Vagina (tissue), 2 donors: Measurements from ENCODE around the gene FAM76A. TPM values are rescaled to one million over a fixed set of nuclear protein-coding genes. Genes with fewer than 3 reads are reported as not detected.
"Not testable (repeated sequence)": the region's sequence is repeated elsewhere in the genome, so short reads cannot be mapped to it uniquely, and the experiment has no call there.

Experiments
- DNase-seq, 2 donors: peaks; one replicate each; pipeline ENCODE4 v3.0.0-alpha.2; 2017; ENCODE audit errors: extremely low spot score in 2 of 2
- H3K27ac ChIP-seq: fragments of 200-600 bp; sonication (generic); one replicate; pipeline ENCODE4 v1.5.1; 2019
- H3K27me3 ChIP-seq: fragments of 200-600 bp; sonication (generic); one replicate; pipeline ENCODE4 v1.5.1; 2019
- H3K36me3 ChIP-seq, 2 donors: fragments of 200-600 bp; sonication (generic); one replicate each; pipeline ENCODE4 v1.5.1; 2017 to 2019
- H3K4me1 ChIP-seq: fragments of 200-600 bp; sonication (generic); one replicate; pipeline ENCODE4 v1.5.1; 2019
- H3K4me3 ChIP-seq, 2 donors: fragments of 200-600 bp; sonication (generic); 1 replicate in 1 of 2; 2 replicates in 1 of 2; pipeline ENCODE4 v1.5.1; 2016 to 2019
- H3K9me3 ChIP-seq: fragments of 200-600 bp; sonication (generic); one replicate; pipeline ENCODE4 v1.5.1; 2019
- POLR2A ChIP-seq, 2 donors: fragments of 450-650 bp; IDR thresholded peaks; one replicate each; pipeline ENCODE4 v1.6.1; 2017; ENCODE audit warnings: antibody characterized with exemption in 2 of 2, mild to moderate bottlenecking in 2 of 2, moderate library complexity in 2 of 2
- POLR2AphosphoS5 ChIP-seq, 2 donors: sonication (generic); formaldehyde crosslinking; IDR thresholded peaks; one replicate each; pipeline ENCODE4 v1.9.0; 2017; ENCODE audit warnings: antibody characterized with exemption in 2 of 2, mild to moderate bottlenecking in 2 of 2, low read depth in 1 of 2; ENCODE audit not compliant: insufficient read depth in 1 of 2
- intact Hi-C: fragments of 100-400 bp; cut with DNase I; formaldehyde crosslinking; loops from one replicate; pipeline ENCODE4 v1.15.1; 2023
- total RNA-seq: library from RNA; depleted of rRNA; stranded (reverse); fragments of >200 nt; gene quantifications from one replicate; pipeline ENCODE4 v1.2.3, GENCODE V29; 2016
- TF ChIP-seq, protein P1 (sequence below), 3 experiments: fragments of 450-650 bp in 2 of 3; fragments of 200-600 bp in 1 of 3; sonication (generic) in 1 of 3; IDR thresholded peaks; one replicate each; pipeline ENCODE4 v1.5.1; 2017 to 2019; ENCODE audit warnings: antibody characterized with exemption in 3 of 3, mild to moderate bottlenecking in 2 of 3, moderate library complexity in 2 of 3

Gene FAM76A
- total RNA-seq, 1 donor from 2014 or later: 16.7 TPM

DNA sequence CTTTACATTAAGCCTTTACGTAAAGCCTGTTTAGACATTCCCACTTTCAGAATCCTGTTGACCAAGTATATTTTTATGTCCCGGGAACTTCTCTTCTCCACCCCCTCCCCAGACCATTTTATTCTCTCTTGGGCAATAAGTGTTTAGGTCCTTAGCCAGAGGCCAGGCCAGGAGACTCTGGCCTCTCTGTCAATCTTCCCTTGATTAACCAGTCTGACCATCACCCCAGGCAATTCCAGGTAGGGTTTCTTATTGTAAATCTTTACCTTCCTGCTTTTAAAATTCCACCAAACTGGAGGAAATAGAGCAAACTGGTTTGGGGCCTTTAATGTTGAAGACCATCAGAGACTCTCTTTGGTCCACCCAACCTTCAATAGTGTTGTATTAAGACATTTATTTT, 41.6 kb upstream of the FAM76A start:
- TF ChIP-seq POLR2A (IDR thresholded peaks at IDR 0.05) (no peak), POLR2AphosphoS5 (IDR thresholded peaks at IDR 0.05; ENCODE audit: insufficient read depth in 1 of 2, low read depth in 1 of 2) (no peak)
- TF ChIP-seq, protein P1, sequence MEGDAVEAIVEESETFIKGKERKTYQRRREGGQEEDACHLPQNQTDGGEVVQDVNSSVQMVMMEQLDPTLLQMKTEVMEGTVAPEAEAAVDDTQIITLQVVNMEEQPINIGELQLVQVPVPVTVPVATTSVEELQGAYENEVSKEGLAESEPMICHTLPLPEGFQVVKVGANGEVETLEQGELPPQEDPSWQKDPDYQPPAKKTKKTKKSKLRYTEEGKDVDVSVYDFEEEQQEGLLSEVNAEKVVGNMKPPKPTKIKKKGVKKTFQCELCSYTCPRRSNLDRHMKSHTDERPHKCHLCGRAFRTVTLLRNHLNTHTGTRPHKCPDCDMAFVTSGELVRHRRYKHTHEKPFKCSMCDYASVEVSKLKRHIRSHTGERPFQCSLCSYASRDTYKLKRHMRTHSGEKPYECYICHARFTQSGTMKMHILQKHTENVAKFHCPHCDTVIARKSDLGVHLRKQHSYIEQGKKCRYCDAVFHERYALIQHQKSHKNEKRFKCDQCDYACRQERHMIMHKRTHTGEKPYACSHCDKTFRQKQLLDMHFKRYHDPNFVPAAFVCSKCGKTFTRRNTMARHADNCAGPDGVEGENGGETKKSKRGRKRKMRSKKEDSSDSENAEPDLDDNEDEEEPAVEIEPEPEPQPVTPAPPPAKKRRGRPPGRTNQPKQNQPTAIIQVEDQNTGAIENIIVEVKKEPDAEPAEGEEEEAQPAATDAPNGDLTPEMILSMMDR (IDR thresholded peaks at IDR 0.05): no peak
- H3K4me1 ChIP-seq: no peaks in the 10 kb centered on the region
- no peak overlapping the region for H3K4me3 ChIP-seq
- no peaks in the 10 kb centered on the region for H3K27me3 ChIP-seq
- DNase-seq: no peak
- H3K36me3 ChIP-seq: no peaks in the 10 kb centered on the region
- intact Hi-C loops: no loop called here
- H3K27ac ChIP-seq: no peak overlapping the region
- peaks cover 5% of the 10 kb centered on the region for H3K9me3 ChIP-seq

- Histone ChIP-seq H3K36me3 (no peaks in the 10 kb centered on the region), H3K9me3 (peaks cover 3% of the 10 kb centered on the region), H3K27ac (no peak overlapping the region), H3K4me3 (no peak overlapping the region), H3K4me1 (no peaks in the 10 kb centered on the region), H3K27me3 (no peaks in the 10 kb centered on the region)
- DNase-seq: no peak
- TF ChIP-seq POLR2AphosphoS5 (IDR thresholded peaks at IDR 0.05; ENCODE audit: insufficient read depth in 1 of 2, low read depth in 1 of 2): no peak
- TF ChIP-seq, protein P1 (IDR thresholded peaks at IDR 0.05): no peak
- intact Hi-C loops: no loop called here
Observed at GRCh38 chr1:27686223-27686990, 39.4 kb upstream of the FAM76A start.

DNA sequence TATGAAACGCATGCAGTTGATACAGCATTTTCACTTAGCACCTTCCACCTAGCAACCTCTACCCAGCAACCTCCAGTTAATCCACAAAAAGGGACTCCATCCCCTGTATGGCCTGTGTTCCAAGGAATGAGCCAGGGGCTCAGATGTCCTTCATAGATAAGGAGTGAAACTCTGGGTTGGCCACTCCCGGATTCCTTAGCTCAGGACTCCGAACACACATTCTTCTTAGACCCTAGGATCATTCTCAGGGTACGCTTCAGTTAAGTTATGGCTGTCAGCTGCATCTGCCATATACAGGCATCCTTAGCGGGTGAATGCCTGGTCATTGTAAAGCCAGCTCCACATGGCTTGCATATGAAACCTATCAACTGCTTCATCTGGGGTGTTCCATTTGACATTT, 37.9 kb upstream of the FAM76A start:
- intact Hi-C loops: no loop called here
- H3K27me3 ChIP-seq: no peaks in the 10 kb centered on the region
- TF ChIP-seq POLR2A (IDR thresholded peaks at IDR 0.05) (no peak), POLR2AphosphoS5 (IDR thresholded peaks at IDR 0.05; ENCODE audit: insufficient read depth in 1 of 2, low read depth in 1 of 2) (no peak)
- TF ChIP-seq, protein P1 (IDR thresholded peaks at IDR 0.05): no peak
- H3K4me3 ChIP-seq: no peak overlapping the region
- no peaks in the 10 kb centered on the region for H3K36me3 ChIP-seq
- H3K4me1 ChIP-seq: no peaks in the 10 kb centered on the region
- H3K27ac ChIP-seq: no peak overlapping the region
- no peaks in the 10 kb centered on the region for H3K9me3 ChIP-seq
- DNase-seq: no peak

DNA sequence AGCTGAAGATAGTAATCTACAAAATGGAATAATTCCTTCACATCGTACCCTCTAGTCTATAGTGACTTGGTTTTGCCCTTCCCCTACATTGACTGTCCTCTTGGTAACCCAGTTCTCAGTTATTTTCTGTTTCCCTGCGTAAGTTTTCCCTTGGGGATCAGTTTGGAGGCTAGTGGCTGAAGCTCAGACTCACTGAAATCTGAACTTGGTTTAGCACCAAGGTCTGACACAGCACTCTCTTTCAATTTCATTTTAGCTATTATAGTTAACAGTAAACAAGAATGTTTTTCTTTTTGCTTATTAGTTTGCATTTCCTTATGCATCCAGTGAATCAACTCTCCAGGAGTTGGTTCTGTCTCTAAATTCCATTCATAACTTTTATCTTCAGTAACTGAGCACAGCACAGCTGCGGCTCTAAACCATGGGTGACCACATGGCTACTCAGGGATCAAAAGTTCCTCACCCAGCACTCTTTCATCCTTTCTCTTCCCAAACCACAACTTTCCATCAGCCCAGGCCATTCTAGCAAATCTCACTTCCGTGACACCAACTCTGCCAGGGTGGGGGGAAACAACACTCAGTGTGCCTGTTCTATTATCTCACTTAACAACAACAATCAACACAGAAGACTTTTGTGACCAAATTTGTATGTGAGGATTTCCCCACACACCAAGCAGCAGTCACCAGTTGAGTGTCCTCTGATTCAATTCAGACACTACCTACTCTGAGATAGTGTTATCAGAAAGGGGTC, 36.2 kb upstream of the FAM76A start:
- intact Hi-C loops: no loop called here
- TF ChIP-seq POLR2AphosphoS5 (IDR thresholded peaks at IDR 0.05; ENCODE audit: insufficient read depth in 1 of 2, low read depth in 1 of 2): no peak
- TF ChIP-seq POLR2A (IDR thresholded peaks at IDR 0.05): no peak
- TF ChIP-seq, protein P1 (IDR thresholded peaks at IDR 0.05): no peak
- no peak overlapping the region for H3K27ac ChIP-seq

DNA sequence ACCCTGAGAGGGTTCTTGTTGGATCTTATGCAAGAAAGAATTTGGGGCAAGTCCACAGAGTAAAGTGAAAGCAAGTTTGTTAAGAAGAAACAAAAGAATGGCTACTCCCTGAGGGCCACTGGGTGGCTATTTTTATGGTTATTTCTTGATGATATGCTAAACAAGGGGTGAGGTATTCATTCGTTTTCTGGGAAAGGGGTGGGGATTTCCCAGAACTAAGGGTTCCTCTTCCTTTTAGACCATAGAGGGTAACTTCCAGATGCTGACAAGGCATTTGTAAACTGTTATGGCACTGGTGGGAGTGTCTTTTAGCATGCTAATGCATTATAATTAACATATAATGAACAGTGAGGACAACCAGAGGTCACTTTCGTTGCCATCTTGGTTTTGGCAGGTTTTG, 35.6 kb upstream of the FAM76A start:
- Histone ChIP-seq H3K4me3 (no peak overlapping the region), H3K36me3 (no peaks in the 10 kb centered on the region), H3K27me3 (no peaks in the 10 kb centered on the region), H3K27ac (no peak overlapping the region), H3K9me3 (no peaks in the 10 kb centered on the region), H3K4me1 (no peaks in the 10 kb centered on the region)
- TF ChIP-seq, protein P1 (IDR thresholded peaks at IDR 0.05): no peak
- no peak for TF ChIP-seq POLR2A (IDR thresholded peaks at IDR 0.05)
- no peak for TF ChIP-seq POLR2AphosphoS5 (IDR thresholded peaks at IDR 0.05; ENCODE audit: insufficient read depth in 1 of 2, low read depth in 1 of 2)
- intact Hi-C loops: no loop called here
- no peak for DNase-seq

More for the DNA sequence above, 36.2 kb upstream of the FAM76A start:
- Histone ChIP-seq H3K27me3 (no peaks in the 10 kb centered on the region), H3K36me3 (no peaks in the 10 kb centered on the region), H3K9me3 (no peaks in the 10 kb centered on the region), H3K4me3 (no peak overlapping the region), H3K4me1 (no peaks in the 10 kb centered on the region)
- no peak for DNase-seq

- DNase-seq, intact Hi-C loops, H3K9me3 ChIP-seq, H3K4me1 ChIP-seq, H3K27me3 ChIP-seq, H3K27ac ChIP-seq, H3K36me3 ChIP-seq, H3K4me3 ChIP-seq: not testable (repeated sequence)
Observed at GRCh38 chr1:27696835-27697234, 28.9 kb upstream of the FAM76A start.
